Common myeloid progenitor, CD34-positive (primary cell): ENCODE results near the gene EPHX1.

Experiments
- CTCF ChIA-PET: fragments of 350-600 bp; sonication (Branson Sonifier 250); formaldehyde crosslinking; loops from one replicate; lab custom pipeline; 2021; ENCODE audit warnings: antibody characterized with exemption; lab: Charles Lee
- POLR2A ChIA-PET: fragments of 350-600 bp; sonication (Branson Sonifier 250); formaldehyde crosslinking; loops from one replicate; lab custom pipeline; 2021; ENCODE audit warnings: antibody characterized with exemption; lab: Charles Lee
- DNase-seq, 3 donors: peaks; one replicate each; pipeline versions ENCODE4 v3.0.0 to v3.0.0-alpha.2; 2013
- H3K27ac ChIP-seq, 2 experiments: 1 replicate in 1 of 2; 2 replicates in 1 of 2; pipeline ENCODE4 v1.7.0; 2013; ENCODE audit warnings: inconsistent platforms in 2 of 2, low read length in 2 of 2, mild to moderate bottlenecking in 2 of 2, low read depth in 1 of 2, moderate library complexity in 1 of 2; ENCODE audit not compliant: severe bottlenecking in 2 of 2, insufficient read depth in 1 of 2, poor library complexity in 1 of 2
- H3K27me3 ChIP-seq, 5 experiments: replicated peaks in 2 of 5; 1 replicate in 3 of 5; 2 replicates in 2 of 5; pipeline versions ENCODE4 v1.6.1 to v1.7.0; 2013; ENCODE audit warnings: low read length in 4 of 5, mild to moderate bottlenecking in 2 of 5, moderate library complexity in 2 of 5, inconsistent platforms in 1 of 5; ENCODE audit not compliant: insufficient read depth in 5 of 5, control insufficient read depth in 4 of 5
- H3K36me3 ChIP-seq, 4 experiments: 1 replicate in 2 of 4; 2 replicates in 2 of 4; pipeline versions ENCODE4 v1.6.1 to v1.7.0; 2013; ENCODE audit warnings: low read length in 3 of 4, control low read depth in 1 of 4, mild to moderate bottlenecking in 1 of 4; ENCODE audit not compliant: control insufficient read depth in 4 of 4, insufficient read depth in 4 of 4
- H3K4me1 ChIP-seq, 4 experiments: 1 replicate in 3 of 4; 2 replicates in 1 of 4; pipeline versions ENCODE4 v1.6.1 to v1.7.1; 2013; ENCODE audit warnings: low read length in 3 of 4, mild to moderate bottlenecking in 3 of 4, control low read depth in 1 of 4, inconsistent platforms in 1 of 4, moderate library complexity in 1 of 4; ENCODE audit not compliant: control insufficient read depth in 4 of 4, insufficient read depth in 4 of 4; ENCODE audit errors: control extremely low read depth in 1 of 4
- H3K4me3 ChIP-seq, 7 experiments: 1 replicate in 4 of 7; 2 replicates in 3 of 7; pipeline versions ENCODE4 v1.5.1 to v1.7.0; 2013; ENCODE audit warnings: mild to moderate bottlenecking in 7 of 7, low read length in 6 of 7, moderate library complexity in 6 of 7, inconsistent platforms in 2 of 7, low read depth in 2 of 7, control low read depth in 1 of 7; ENCODE audit not compliant: insufficient read depth in 4 of 7, control insufficient read depth in 1 of 7; ENCODE audit errors: extremely low read depth in 1 of 7
- H3K9me3 ChIP-seq, 5 experiments: 1 replicate in 4 of 5; 2 replicates in 1 of 5; pipeline versions ENCODE4 v1.6.1 to v1.7.1; 2013; ENCODE audit warnings: low read length in 4 of 5, mild to moderate bottlenecking in 2 of 5, inconsistent platforms in 1 of 5, low read depth in 1 of 5, moderate library complexity in 1 of 5; ENCODE audit not compliant: control insufficient read depth in 4 of 5, insufficient read depth in 2 of 5; ENCODE audit errors: control extremely low read depth in 1 of 5
- WGBS: methylation state at CpG from one replicate; pipeline ENCODE4 v1.1.5; 2013; ENCODE audit not compliant: insufficient coverage; 5-methylcytosine and 5-hydroxymethylcytosine counted together

Gene EPHX1

DNA sequence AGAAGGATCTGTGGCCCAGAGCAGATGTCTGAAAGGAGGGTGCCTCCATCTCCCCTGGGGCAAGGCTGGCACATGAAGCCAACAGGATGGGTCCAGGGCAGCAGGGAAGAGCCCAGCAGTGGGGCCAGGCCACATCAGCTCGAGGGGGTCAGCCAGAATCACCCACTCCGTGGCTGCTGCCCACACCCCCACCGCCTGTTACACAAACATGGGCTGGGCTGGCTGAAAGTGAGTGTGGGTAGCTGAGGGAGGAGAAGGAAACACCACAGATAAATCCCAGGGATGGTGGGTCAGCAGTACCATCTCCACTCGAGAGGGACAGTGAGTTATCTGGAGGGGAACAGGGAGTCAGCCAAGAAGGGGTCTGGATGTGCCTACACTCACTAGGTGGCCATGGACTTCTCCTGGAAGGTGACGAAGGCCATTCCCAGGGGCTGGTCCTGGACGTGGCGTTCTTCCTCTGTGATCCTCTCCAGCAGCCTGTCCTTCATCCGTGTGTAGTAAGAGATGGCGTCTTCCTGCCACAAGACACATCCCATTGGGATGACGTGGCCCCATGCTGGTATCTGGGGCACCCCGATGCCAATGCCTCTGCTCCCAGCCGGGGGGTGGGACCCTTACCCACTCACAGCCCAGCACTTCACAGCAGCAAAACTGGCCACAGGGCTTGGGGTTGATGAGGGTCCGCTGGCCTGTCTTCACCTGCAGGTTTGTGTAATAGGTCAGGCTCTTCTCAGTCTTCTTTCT lies 52.1 kb downstream of the EPHX1 start:
- no peaks in the 10 kb centered on the region for H3K9me3 ChIP-seq
- CTCF ChIA-PET = interaction anchor here (1.1 to 1.4 kb wide), 3 partner anchors 14 to 100 kb away, joined by 3 to 4 read pairs (median 3); no protein-coding TSS in a partner anchor
- 98% methylated on average over 5 of the region's 13 CpGs for WGBS
- POLR2A ChIA-PET = no interaction called here
- no peak overlapping the region for H3K4me3 ChIP-seq
- no peaks in the 10 kb centered on the region for H3K27me3 ChIP-seq
- no peak overlapping the region for H3K27ac ChIP-seq
- peaks cover 5 to 76% (median 55%) of the 10 kb centered on the region in 4 experiments for H3K36me3 ChIP-seq
- no peak for DNase-seq
- H3K4me1 ChIP-seq = peaks cover 0 to 25% (median 18%) of the 10 kb centered on the region in 4 experiments

DNA sequence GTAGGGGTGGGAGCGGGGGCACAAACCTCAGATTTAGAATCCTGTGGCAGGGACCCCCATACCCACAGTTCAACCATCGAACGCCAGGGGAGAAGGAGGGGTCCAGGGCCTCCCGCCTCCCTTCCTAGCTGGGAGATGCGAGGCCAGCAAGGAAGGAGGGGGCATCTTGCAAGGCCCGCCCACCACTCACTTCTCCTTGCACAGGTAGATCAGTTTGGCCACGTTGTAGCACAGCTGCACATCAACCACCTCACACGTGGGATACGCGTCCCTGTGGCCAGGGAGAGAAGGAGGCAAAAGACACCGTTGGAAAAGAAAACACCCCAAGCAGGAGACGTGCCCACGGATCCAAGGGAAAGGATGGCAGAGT lies 52.6 kb downstream of the EPHX1 start:
- H3K4me1 ChIP-seq = peaks cover 0 to 26% (median 20%) of the 10 kb centered on the region in 4 experiments
- H3K27me3 ChIP-seq = no peaks in the 10 kb centered on the region
- ChIA-PET POLR2A (no interaction called here), CTCF (interaction anchor here (1.4 kb wide), 1 partner anchor 14 kb away, joined by 4 read pairs; no protein-coding TSS in a partner anchor)
- peaks cover 8 to 75% (median 59%) of the 10 kb centered on the region in 4 experiments for H3K36me3 ChIP-seq
- H3K27ac ChIP-seq = no peak overlapping the region
- DNase-seq = no peak
- no peaks in the 10 kb centered on the region for H3K9me3 ChIP-seq
- H3K4me3 ChIP-seq = no peak overlapping the region
- WGBS = 94% methylated on average over 8 of the region's 13 CpGs

DNA sequence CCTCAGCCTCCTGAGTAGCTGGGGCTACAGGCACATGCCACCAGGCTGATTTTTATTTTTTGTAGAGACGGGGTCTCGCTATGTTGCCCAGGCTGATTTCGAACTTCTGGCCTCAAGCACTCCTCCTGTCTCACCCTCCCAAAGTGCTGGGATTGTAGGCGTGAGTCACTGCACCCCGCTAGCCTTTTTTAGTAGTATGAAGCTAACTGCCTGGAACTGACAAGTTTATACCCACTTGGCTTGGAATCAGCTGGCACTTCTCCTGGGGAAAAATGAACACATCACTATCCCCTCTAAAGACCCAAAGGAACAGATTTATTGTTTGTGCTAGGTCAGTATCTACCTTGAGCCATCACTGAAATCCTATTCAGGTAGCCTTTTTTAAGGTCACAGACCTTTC lies 53.2 kb downstream of the EPHX1 start:
- no peaks in the 10 kb centered on the region for H3K27me3 ChIP-seq
- H3K4me3 ChIP-seq = no peak overlapping the region
- no peak overlapping the region for H3K27ac ChIP-seq
- 100% methylated on average over 4 of the region's 5 CpGs for WGBS
- peaks cover 8 to 81% (median 59%) of the 10 kb centered on the region in 4 experiments for H3K36me3 ChIP-seq
- peaks cover 0 to 27% (median 21%) of the 10 kb centered on the region in 4 experiments for H3K4me1 ChIP-seq
- CTCF ChIA-PET = interaction anchor here (0.9 to 1.4 kb wide), 2 partner anchors 13 to 48 kb away, joined by 3 to 4 read pairs; no protein-coding TSS in a partner anchor
- H3K9me3 ChIP-seq = no peaks in the 10 kb centered on the region
- DNase-seq = no peak
- POLR2A ChIA-PET = no interaction called here

DNA sequence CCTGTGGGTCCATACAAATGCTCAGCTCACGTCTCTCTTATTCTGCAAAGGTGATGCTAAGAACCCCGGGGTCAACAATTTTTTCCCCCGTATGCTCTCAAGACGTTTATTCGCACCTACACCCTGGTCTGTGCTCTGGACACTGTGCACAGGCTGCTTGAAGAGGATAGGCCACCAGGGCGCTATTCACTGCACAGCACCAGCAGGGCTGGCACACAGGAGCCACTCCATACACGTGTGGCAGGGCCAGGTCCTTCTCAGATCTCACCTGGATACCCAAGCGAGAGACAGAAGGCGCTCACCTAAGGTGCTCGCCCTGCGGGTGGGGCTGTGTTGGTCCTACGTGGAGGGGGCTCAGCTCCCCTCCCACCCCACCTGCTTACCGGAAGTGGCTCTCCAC lies 55.6 kb downstream of the EPHX1 start:
- CTCF ChIA-PET = interaction anchor here (1.1 to 1.9 kb wide), 8 partner anchors 9 to 88 kb away, joined by 3 to 8 read pairs (median 4); partner anchors contain the start of genes SRP9 and TMEM63A
- 92% methylated on average over 12 of the region's 13 CpGs for WGBS
- Histone ChIP-seq H3K4me3 (peak overlapping the region in 3 of 7 experiments; percentile 12 to 28 (median 20)), H3K27me3 (no peaks in the 10 kb centered on the region), H3K4me1 (peaks cover 0 to 27% (median 21%) of the 10 kb centered on the region in 4 experiments), H3K36me3 (peaks cover 5 to 80% (median 52%) of the 10 kb centered on the region in 4 experiments), H3K9me3 (no peaks in the 10 kb centered on the region), H3K27ac (peak overlapping the region; percentile 26 to 41)
- DNase-seq = peak in 1 of 3 donors; percentile 23
- POLR2A ChIA-PET = interaction anchor here (0.5 to 1.4 kb wide), 2 partner anchors 12 to 284 kb away, joined by 3 to 5 read pairs; no protein-coding TSS in a partner anchor

DNA sequence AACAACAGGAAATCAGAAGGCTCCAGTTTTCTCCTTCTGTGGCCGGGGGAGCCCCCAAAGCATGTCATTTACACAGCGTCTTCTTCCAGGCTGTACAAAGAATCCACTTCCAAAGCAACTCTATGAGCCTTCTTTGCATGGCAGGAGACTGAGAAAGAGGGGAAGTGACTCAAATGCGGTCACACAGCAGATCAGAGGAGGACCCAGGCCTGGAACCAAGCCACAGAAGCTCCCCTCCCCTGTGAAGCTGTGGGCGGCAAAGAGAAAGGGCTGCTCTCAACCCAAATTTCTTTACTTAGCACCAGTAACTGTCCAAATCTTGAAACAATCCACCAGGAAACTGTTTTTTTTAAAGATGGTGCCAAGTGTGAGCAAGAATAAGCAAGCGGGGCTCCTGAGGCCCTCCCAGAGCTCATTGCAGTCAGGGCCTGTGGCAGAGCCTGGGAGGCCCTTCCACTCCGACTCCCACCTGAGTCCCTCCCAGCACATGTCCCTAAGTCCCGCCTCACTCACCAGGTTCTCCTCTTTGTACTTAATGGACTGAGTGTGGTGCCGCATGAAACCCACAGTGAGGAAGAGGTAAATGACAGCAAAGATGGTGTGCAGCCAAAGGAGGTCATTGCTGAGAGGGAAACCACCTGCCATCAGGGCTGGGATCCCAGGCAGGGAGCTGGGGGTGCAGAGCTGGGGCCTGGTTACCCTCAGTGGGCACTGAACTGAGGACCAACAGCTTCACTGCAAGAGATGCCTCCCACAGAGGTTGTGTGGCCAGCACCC lies 56.3 kb downstream of the EPHX1 start:
- no peaks in the 10 kb centered on the region for H3K9me3 ChIP-seq
- H3K36me3 ChIP-seq = peaks cover 5 to 79% (median 53%) of the 10 kb centered on the region in 4 experiments
- peak overlapping the region; percentile 41 to 65 for H3K27ac ChIP-seq
- CTCF ChIA-PET = interaction anchor here (1.1 to 1.9 kb wide), 10 partner anchors 9 to 89 kb away, joined by 3 to 8 read pairs (median 4); partner anchors contain the start of genes SRP9 and TMEM63A
- peak; percentile 85 to 96 (median 95) for DNase-seq
- 33% methylated on average over 4 of the region's 8 CpGs for WGBS
- peaks cover 0 to 27% (median 21%) of the 10 kb centered on the region in 4 experiments for H3K4me1 ChIP-seq
- no peaks in the 10 kb centered on the region for H3K27me3 ChIP-seq
- H3K4me3 ChIP-seq = peak overlapping the region in 4 of 7 experiments; percentile 6 to 28 (median 16)
- POLR2A ChIA-PET = interaction anchor here (0.6 to 1.4 kb wide), 2 partner anchors 12 to 16 kb away, joined by 3 to 5 read pairs; partner anchors contain the start of gene TMEM63A

DNA sequence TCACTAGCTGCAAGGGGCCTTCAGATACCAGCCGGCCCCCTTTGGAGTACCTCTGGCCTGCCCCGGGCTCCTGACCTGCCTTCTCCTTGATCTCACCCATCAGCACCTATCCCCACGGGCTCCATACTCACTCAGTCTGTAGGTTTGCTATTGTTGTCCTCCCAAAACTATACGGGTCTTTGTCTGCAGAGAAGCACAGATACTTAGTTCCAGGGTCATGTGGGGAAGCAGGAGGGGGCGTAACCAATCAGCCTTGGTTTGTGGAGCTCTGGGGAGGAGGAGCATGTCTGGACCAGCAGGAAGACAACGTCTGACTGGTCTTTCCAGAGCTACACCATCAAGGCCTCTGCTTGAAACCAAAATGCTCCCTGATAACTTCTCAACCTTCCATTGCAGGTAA lies 57.1 kb downstream of the EPHX1 start:
- Histone ChIP-seq H3K27me3 (no peaks in the 10 kb centered on the region), H3K4me3 (no peak overlapping the region), H3K9me3 (no peaks in the 10 kb centered on the region), H3K36me3 (peaks cover 7 to 78% (median 52%) of the 10 kb centered on the region in 4 experiments), H3K27ac (peak overlapping the region in 1 of 2 experiments; percentile 65), H3K4me1 (peaks cover 0 to 27% (median 21%) of the 10 kb centered on the region in 4 experiments)
- no peak for DNase-seq
- ChIA-PET POLR2A (interaction anchor here (1.4 kb wide), 1 partner anchor 11 kb away, joined by 5 read pairs; no protein-coding TSS in a partner anchor), CTCF (interaction anchor here (0.7 to 1.9 kb wide), 7 partner anchors 10 to 44 kb away, joined by 3 to 8 read pairs (median 4); partner anchors contain the start of gene TMEM63A)
- WGBS = 64% methylated on average over 2 of the region's 6 CpGs
